NB4 (cell line): ENCODE results near the gene KCNQ1.

ENCODE experiments used
- DNase-seq: peaks from one replicate; pipeline ENCODE4 v3.0.0; 2010; ENCODE audit warnings: low read depth
- H3K4me3 ChIP-seq: one replicate; pipeline ENCODE4 v1.5.1; 2011; ENCODE audit warnings: mild to moderate bottlenecking, low read depth, low read length, moderate library complexity
- CTCF ChIP-seq: IDR thresholded peaks from one replicate; pipeline ENCODE4 v1.5.1; 2012; ENCODE audit warnings: low read depth, low read length
- MYC ChIP-seq: IDR thresholded peaks from 2 replicates; pipeline ENCODE4 v1.6.1; 2011; ENCODE audit warnings: low read depth, low read length
- POLR2A ChIP-seq: IDR thresholded peaks from 2 replicates; pipeline ENCODE4 v1.6.1; 2011; ENCODE audit warnings: mild to moderate bottlenecking; ENCODE audit not compliant: insufficient read length; ENCODE audit errors: extremely low read depth
- TF ChIP-seq, protein P1 (sequence below): IDR thresholded peaks from 2 replicates; pipeline ENCODE4 v1.6.1; 2011; ENCODE audit warnings: low read depth, low read length

Gene KCNQ1

DNA sequence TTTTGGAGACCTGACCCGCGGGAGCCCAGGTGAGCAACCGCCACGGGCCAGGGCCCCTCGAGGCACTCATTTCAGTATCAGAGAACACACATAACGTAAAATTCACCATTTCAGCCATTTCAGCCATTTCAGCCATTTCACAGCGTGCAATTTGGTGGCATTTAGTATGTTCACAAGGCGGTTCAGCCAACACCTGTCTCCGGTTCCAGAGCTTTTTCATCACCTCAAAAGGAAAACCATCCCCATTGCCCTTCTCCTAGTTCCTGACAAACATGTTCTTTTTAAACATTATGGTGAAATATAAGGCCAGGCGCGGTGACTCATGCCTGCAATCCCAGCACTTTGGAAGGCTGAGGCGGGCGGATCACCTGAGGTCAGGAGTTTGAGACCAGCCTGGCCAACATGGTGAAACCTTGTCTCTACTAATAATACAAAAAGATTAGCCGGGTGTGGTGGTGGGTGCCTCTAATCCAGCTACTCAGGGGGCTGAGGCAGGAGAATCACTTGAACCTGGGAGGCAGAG is 119.3 kb downstream of the KCNQ1 start:
- no peak for DNase-seq
- no peak overlapping the region for H3K4me3 ChIP-seq
- TF ChIP-seq MYC = no peak
- no peak for TF ChIP-seq CTCF

- TF ChIP-seq CTCF (no peak), MYC (no peak), POLR2A (no peak)
- TF ChIP-seq, protein P1, sequence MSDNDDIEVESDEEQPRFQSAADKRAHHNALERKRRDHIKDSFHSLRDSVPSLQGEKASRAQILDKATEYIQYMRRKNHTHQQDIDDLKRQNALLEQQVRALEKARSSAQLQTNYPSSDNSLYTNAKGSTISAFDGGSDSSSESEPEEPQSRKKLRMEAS = no peak
- DNase-seq = no peak
- no peak overlapping the region for H3K4me3 ChIP-seq
These were observed 120.0 kb downstream of the KCNQ1 start for GRCh38 chr11:2564588-2565425.

- no peak for DNase-seq
- TF ChIP-seq CTCF (no peak), MYC (no peak), POLR2A (no peak)
- TF ChIP-seq, protein P1 = no peak
- no peak overlapping the region for H3K4me3 ChIP-seq
These were observed 120.8 kb downstream of the KCNQ1 start for GRCh38 chr11:2565447-2566222.

- DNase-seq = no peak
- no peak overlapping the region for H3K4me3 ChIP-seq
- no peak for TF ChIP-seq MYC
- TF ChIP-seq CTCF = no peak
- TF ChIP-seq POLR2A = no peak
- TF ChIP-seq, protein P1 = no peak
These were observed 121.6 kb downstream of the KCNQ1 start for GRCh38 chr11:2566223-2567025.

- TF ChIP-seq, protein P1 = no peak
- TF ChIP-seq CTCF = no peak
- TF ChIP-seq MYC = no peak
- no peak for TF ChIP-seq POLR2A
- DNase-seq = no peak
- no peak overlapping the region for H3K4me3 ChIP-seq
These were observed 122.3 kb downstream of the KCNQ1 start for GRCh38 chr11:2567026-2567671.
